H1 (cell line): ENCODE data around the gene GABRP. TPM values are rescaled to one million over a fixed set of nuclear protein-coding genes. Genes with fewer than 3 reads are reported as not detected.

Source experiments
- CTCF ChIA-PET: fragments of 300-600 bp; sonication (Branson Sonifier 250); formaldehyde crosslinking; loops from one replicate; lab custom pipeline; 2021; ENCODE audit not compliant: partially characterized antibody; lab: Charles Lee
- POLR2A ChIA-PET: fragments of 300-600 bp; sonication (Branson Sonifier 250); formaldehyde crosslinking; loops from one replicate; lab custom pipeline; 2021; ENCODE audit warnings: inconsistent platforms; ENCODE audit not compliant: partially characterized antibody; lab: Charles Lee
- DNase-seq, 2 experiments: peaks; one replicate each; pipeline versions ENCODE4 v3.0.0 to v3.0.0-alpha.2; 2010 to 2022; ENCODE audit warnings: low spot score in 2 of 2, low read depth in 1 of 2, mixed read lengths in 1 of 2
- FAIRE-seq: peaks from 2 replicates; lab custom pipeline; 2011; peaks lifted over from hg19 to GRCh38; lab: Jason Lieb, UNC
- H2AFZ ChIP-seq: 2 replicates; pipeline ENCODE4 v1.8.1; 2012; ENCODE audit warnings: low read length, inconsistent platforms
- H2AK5ac ChIP-seq: 2 replicates; pipeline ENCODE4 v1.6.1; 2013; ENCODE audit warnings: low read depth, low read length
- H2BK120ac ChIP-seq: replicated peaks from 2 replicates; pipeline ENCODE3; 2013; ENCODE audit warnings: low read depth, low read length, inconsistent platforms
- H2BK12ac ChIP-seq: 2 replicates; pipeline ENCODE4 v1.6.1; 2013; ENCODE audit warnings: low read depth, low read length
- H2BK15ac ChIP-seq: 2 replicates; pipeline ENCODE4 v1.6.1; 2013; ENCODE audit warnings: low read length
- H2BK20ac ChIP-seq: 2 replicates; pipeline ENCODE4 v1.6.1; 2013; ENCODE audit warnings: low read length
- H2BK5ac ChIP-seq: 2 replicates; pipeline ENCODE4 v1.6.1; 2013; ENCODE audit warnings: low read depth, low read length
- H3K14ac ChIP-seq: 2 replicates; pipeline ENCODE4 v1.6.1; 2013; ENCODE audit warnings: inconsistent platforms; ENCODE audit not compliant: insufficient read length
- H3K18ac ChIP-seq: 2 replicates; pipeline ENCODE4 v1.6.1; 2013; ENCODE audit warnings: low read length; ENCODE audit errors: extremely low read depth
- H3K23ac ChIP-seq: 2 replicates; pipeline ENCODE4 v1.6.1; 2013; ENCODE audit warnings: inconsistent platforms; ENCODE audit not compliant: insufficient read length
- H3K23me2 ChIP-seq: 2 replicates; pipeline ENCODE4 v1.6.1; 2013; ENCODE audit warnings: low read depth, low read length
- H3K27ac ChIP-seq: 2 replicates; pipeline ENCODE4 v1.6.1; 2011; ENCODE audit warnings: low read depth, low read length, inconsistent platforms
- H3K27me3 ChIP-seq, 4 experiments: replicated peaks in 1 of 4; 1 replicate in 1 of 4; 2 replicates in 3 of 4; pipeline versions ENCODE4 v1.6.1 to v1.8.1; 2011 to 2013; ENCODE audit warnings: low read length in 3 of 4, mild to moderate bottlenecking in 3 of 4, inconsistent platforms in 2 of 4, mixed read lengths in 2 of 4, moderate library complexity in 1 of 4; ENCODE audit not compliant: control insufficient read depth in 3 of 4, insufficient read depth in 3 of 4; ENCODE audit errors: extremely low read depth in 1 of 4
- H3K36me3 ChIP-seq, 4 experiments: 2 replicates each; pipeline versions ENCODE4 v1.6.1 to v1.8.1; 2011 to 2013; ENCODE audit warnings: mild to moderate bottlenecking in 4 of 4, low read length in 3 of 4, moderate library complexity in 2 of 4, control low read depth in 1 of 4, inconsistent platforms in 1 of 4; ENCODE audit not compliant: insufficient read depth in 4 of 4, control insufficient read depth in 2 of 4
- H3K4ac ChIP-seq: replicated peaks from 2 replicates; pipeline ENCODE3; 2013; ENCODE audit warnings: low read length, low read depth, mixed read lengths, inconsistent platforms; ENCODE audit not compliant: insufficient read length
- H3K4me1 ChIP-seq, 4 experiments: replicated peaks in 1 of 4; 1 replicate in 1 of 4; 2 replicates in 3 of 4; pipeline versions ENCODE4 v1.6.1 to v1.8.1; 2011 to 2013; ENCODE audit warnings: low read length in 3 of 4, inconsistent platforms in 2 of 4, mixed read lengths in 1 of 4; ENCODE audit not compliant: insufficient read depth in 4 of 4, control insufficient read depth in 3 of 4
- H3K4me2 ChIP-seq, 2 experiments: 2 replicates each; pipeline versions ENCODE4 v1.6.1 to v1.8.1; 2011 to 2013; ENCODE audit warnings: low read depth in 2 of 2, low read length in 2 of 2, control low read depth in 1 of 2, inconsistent platforms in 1 of 2, mild to moderate bottlenecking in 1 of 2; ENCODE audit not compliant: insufficient read depth in 1 of 2
- H3K4me3 ChIP-seq, 4 experiments: fragments of 200-600, 300-600 bp in 1 of 4; sonication (generic), shearing (Covaris generic), sonication (Bioruptor Twin) in 1 of 4; 2 replicates each; pipeline versions ENCODE4 v1.5.1 to v1.8.1; 2011 to 2016; ENCODE audit warnings: low read length in 4 of 4, low read depth in 3 of 4, control low read depth in 2 of 4, inconsistent platforms in 2 of 4, mild to moderate bottlenecking in 2 of 4, mixed read lengths in 1 of 4, moderate library complexity in 1 of 4; ENCODE audit not compliant: insufficient read depth in 2 of 4; ENCODE audit errors: extremely low read depth in 1 of 4
- H3K56ac ChIP-seq: replicated peaks from 2 replicates; pipeline ENCODE3; 2013; ENCODE audit warnings: low read depth, mild to moderate bottlenecking, mixed read lengths, low read length, inconsistent platforms; ENCODE audit not compliant: insufficient read length
- H3K79me1 ChIP-seq: 2 replicates; pipeline ENCODE4 v1.6.1; 2013; ENCODE audit warnings: low read depth, low read length, control low read depth
- H3K79me2 ChIP-seq, 2 experiments: 2 replicates each; pipeline versions ENCODE4 v1.6.1 to v1.8.1; 2012 to 2013; ENCODE audit warnings: low read length in 2 of 2, mild to moderate bottlenecking in 2 of 2, inconsistent platforms in 1 of 2; ENCODE audit not compliant: insufficient read depth in 2 of 2, control insufficient read depth in 1 of 2
- H3K9ac ChIP-seq, 4 experiments: replicated peaks in 1 of 4; 1 replicate in 1 of 4; 2 replicates in 3 of 4; pipeline versions ENCODE4 v1.6.1 to v1.8.1; 2011 to 2013; ENCODE audit warnings: low read depth in 3 of 4, low read length in 3 of 4, control low read depth in 2 of 4, mild to moderate bottlenecking in 2 of 4, moderate library complexity in 2 of 4, inconsistent platforms in 1 of 4; ENCODE audit errors: extremely low read depth in 1 of 4
- H3K9me3 ChIP-seq, 2 experiments: 2 replicates each; pipeline versions ENCODE4 v1.6.1 to v1.8.1; 2012 to 2013; ENCODE audit warnings: mild to moderate bottlenecking in 2 of 2, moderate library complexity in 2 of 2, control low read depth in 1 of 2, inconsistent platforms in 1 of 2, low read depth in 1 of 2, low read length in 1 of 2, mixed read lengths in 1 of 2; ENCODE audit not compliant: insufficient read depth in 2 of 2
- H4K20me1 ChIP-seq, 2 experiments: replicated peaks in 1 of 2; 2 replicates each; pipeline versions ENCODE3 to v1.8.1; 2011 to 2013; ENCODE audit warnings: inconsistent platforms in 2 of 2, low read length in 2 of 2, mild to moderate bottlenecking in 1 of 2; ENCODE audit not compliant: insufficient read depth in 2 of 2, control insufficient read depth in 1 of 2
- H4K5ac ChIP-seq: 2 replicates; pipeline ENCODE4 v1.6.1; 2013; ENCODE audit warnings: low read length, low read depth, mixed read lengths, inconsistent platforms; ENCODE audit not compliant: insufficient read length
- H4K8ac ChIP-seq: 2 replicates; pipeline ENCODE4 v1.8.0; 2013; ENCODE audit warnings: mild to moderate bottlenecking, moderate library complexity, low read length, inconsistent platforms; ENCODE audit not compliant: insufficient read depth; ENCODE audit errors: extremely low read depth
- H4K91ac ChIP-seq: replicated peaks from 2 replicates; pipeline ENCODE3; 2013; ENCODE audit warnings: low read length, mixed read lengths, inconsistent platforms; ENCODE audit not compliant: insufficient read length
- POLR2A ChIP-seq, 2 experiments: IDR thresholded peaks; 1 replicate in 1 of 2; 2 replicates in 1 of 2; pipeline ENCODE4 v1.6.1; 2011; ENCODE audit warnings: low read depth in 2 of 2, low read length in 2 of 2, mild to moderate bottlenecking in 2 of 2; ENCODE audit errors: control extremely low read depth in 1 of 2
- TAF1 ChIP-seq: IDR thresholded peaks from 2 replicates; pipeline ENCODE4 v1.6.1; 2011; ENCODE audit warnings: mild to moderate bottlenecking, low read depth, low read length
- WGBS, 2 experiments: shearing (Covaris generic) in 1 of 2; methylation state at CpG; one replicate each; pipeline versions ENCODE4 v1.1.6 to v1.1.7; 2013 to 2015; ENCODE audit warnings: low lambda C conversion rate in 2 of 2, mixed read lengths in 2 of 2, inconsistent platforms in 1 of 2, low coverage in 1 of 2, missing lambda C conversion rate in 1 of 2; ENCODE audit not compliant: insufficient replicate concordance in 2 of 2, insufficient coverage in 1 of 2, insufficient read length in 1 of 2; ENCODE audit errors: extremely low coverage in 1 of 2, missing lambda C conversion rate in 1 of 2; 5-methylcytosine and 5-hydroxymethylcytosine counted together
- polyA plus RNA-seq, 7 experiments: library from polyadenylated mRNA; depleted of rRNA in 3 of 7; stranded (reverse) in 5 of 7; unstranded in 2 of 7; fragments of >200 nt in 5 of 7; fragments of 200-250 nt in 2 of 7; gene quantifications; 1 replicate in 5 of 7; 2 replicates in 1 of 7; 4 replicates in 1 of 7; pipeline versions ENCODE4 v1.2.1 to v1.2.3, GENCODE V29; 2011 to 2013; ENCODE audit warnings: missing spikeins in 2 of 7, mixed read lengths in 2 of 7
- total RNA-seq: library from RNA; stranded (reverse); fragmentation: NEBNext Ultra II Directional; extraction: Animal tissue kit (Norgen Biotek cat#: 25700); gene quantifications from 2 replicates; pipeline ENCODE4 v1.2.1, GENCODE V29; 2021

GABRP gene
- total and polyA plus RNA-seq, 2 of the 8 experiments (the other 6 are each of a cell fraction or from before 2014, with no cell fraction given), result 3.7 to 4.0 TPM

- Histone ChIP-seq H3K79me1 (no peaks in the 10 kb centered on the region), H4K5ac (peak overlapping the region; percentile 61), H3K4me2 (no peak overlapping the region), H3K23ac (no peak overlapping the region), H3K27me3 (no peaks in the 10 kb centered on the region), H2BK120ac (peak overlapping the region; percentile 100), H2BK20ac (peak overlapping the region; percentile 98), H3K18ac (peak overlapping the region; percentile 99), H3K4me3 (no peak overlapping the region), H3K9ac (no peak overlapping the region; a peak in 2 of 7 replicates), H3K14ac (no peak overlapping the region), H4K20me1 (no peaks in the 10 kb centered on the region), H3K9me3 (no peaks in the 10 kb centered on the region), H4K91ac (peak overlapping the region; percentile 100), H2BK15ac (no peak overlapping the region), H4K8ac (peak overlapping the region; percentile 45; the same call in 1 of the 2 replicates), H3K4ac (peak overlapping the region; percentile 98), H3K23me2 (no peaks in the 10 kb centered on the region), H3K36me3 (0 out of 8 replicates have a peak, but pooled peaks cover 0 to 2% (median 0%) of the 10 kb centered on the region in 4 experiments), H2AK5ac (peak overlapping the region; percentile 97), H3K79me2 (no peaks in the 10 kb centered on the region), H2BK5ac (peak overlapping the region; percentile 100), H2AFZ (no peak overlapping the region), H3K4me1 (peaks cover 8 to 10% (median 9%) of the 10 kb centered on the region in 4 experiments), H2BK12ac (peak overlapping the region; percentile 99), H3K27ac (0 out of 2 replicates have a peak overlapping the region, but pooled peaks have one; percentile 9), H3K56ac (no peak overlapping the region)
- DNase-seq (no peak), FAIRE-seq (no peak)
- POLR2A ChIA-PET, result interaction anchor here (1.3 to 9.5 kb wide), 5 partner anchors 11 to 30 kb away, joined by 4 to 190 read pairs (median 22); no protein-coding TSS in a partner anchor
- CTCF ChIA-PET, result interaction anchor here (0.8 to 3.9 kb wide), 7 partner anchors 10 to 33 kb away, joined by 3 to 26 read pairs (median 5); no protein-coding TSS in a partner anchor
- 98% methylated on average over 9 of the region's 9 CpGs; no CpG with 5 or more reads in 1 of the 2 experiments for whole genome bisulfite sequencing, 2 experiments
- TF ChIP-seq POLR2A (IDR thresholded peaks at IDR 0.05; ENCODE audit: control extremely low read depth in 1 of 2, low read depth in 2 of 2, low read length in 2 of 2) (peak in 1 of 2 experiments; percentile 59; a peak in 1 of 3 replicates), TAF1 (no peak)
Observed at GRCh38 chr5:170760113-170760512, 23.4 kb upstream of the GABRP start.
